ENCODE data around the gene DAB2IP.

- TF ChIP-seq CTCF (conservative IDR thresholded peaks at IDR 0.05): no peak
- TF ChIP-seq EZH2 (IDR thresholded peaks at IDR 0.05; ENCODE audit: low read depth): no peak
Observed at GRCh38 chr9:121703014-121703734, 51.7 kb downstream of the DAB2IP start.

All from PC-9 (cell line).